DND-41 (cell line): ENCODE measurements around the gene CTNNAL1.

Experiments used
- CTCF ChIP-seq: IDR thresholded peaks from 2 replicates; pipeline ENCODE4 v1.5.1; 2012; ENCODE audit warnings: borderline replicate concordance, low read length, moderate library complexity, mild to moderate bottlenecking; ENCODE audit not compliant: poor library complexity, severe bottlenecking; ENCODE audit errors: extremely low read depth
- EZH2 ChIP-seq: IDR thresholded peaks from 3 replicates; pipeline ENCODE4 v1.6.1; 2012; ENCODE audit warnings: borderline replicate concordance, low read depth, mild to moderate bottlenecking, moderate library complexity, low read length, inconsistent platforms; ENCODE audit not compliant: severe bottlenecking

GRCh38 chr9:108997112-108997511 is 16.2 kb downstream of the CTNNAL1 start:
- TF ChIP-seq CTCF = no peak
- no peak for TF ChIP-seq EZH2
